Measurements from ENCODE around the gene DGKB. TPM values are rescaled to one million over a fixed set of nuclear protein-coding genes. Genes with fewer than 3 reads are reported as not detected.

Gene DGKB
- total RNA-seq, 1 donor, result not detected

- no peak for TF ChIP-seq CTCF (IDR thresholded peaks at IDR 0.05; ENCODE audit: insufficient read depth, low read depth, low read length)
- DNase-seq (ENCODE audit: low read depth), result no peak
- H3K4me3 ChIP-seq (ENCODE audit: low read depth, low read length), result no peak overlapping the region
Measured at GRCh38 chr7:14123923-14124322, 778.6 kb downstream of the DGKB start.

GRCh38 chr7:14115701-14116100, 786.9 kb downstream of the DGKB start:
- no peak overlapping the region for H3K4me3 ChIP-seq (ENCODE audit: low read depth, low read length)
- no peak for TF ChIP-seq CTCF (IDR thresholded peaks at IDR 0.05; ENCODE audit: insufficient read depth, low read depth, low read length)
- DNase-seq (ENCODE audit: low read depth), result peak; percentile 43

DNA sequence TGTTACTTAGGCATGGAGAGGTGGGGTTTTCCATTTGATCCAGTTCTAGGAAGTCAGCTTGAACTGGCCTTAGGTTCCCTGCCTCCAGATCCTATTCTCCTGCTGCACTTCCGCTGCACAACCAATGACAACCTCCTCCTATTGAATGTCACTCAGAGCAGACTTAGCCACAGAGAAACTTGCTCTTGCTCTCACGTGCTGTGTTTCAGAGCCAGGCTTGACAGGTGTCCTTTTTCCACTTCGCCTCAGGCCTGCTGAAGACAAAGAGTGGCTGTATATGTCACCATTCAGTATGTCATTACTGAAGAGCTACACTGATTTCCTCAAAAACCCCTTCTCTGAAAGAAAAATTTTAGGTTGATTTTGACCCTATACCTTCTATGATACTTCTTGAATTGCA, 797.7 kb downstream of the DGKB start:
- H3K4me3 ChIP-seq (ENCODE audit: low read depth, low read length), result no peak overlapping the region
- no peak for TF ChIP-seq CTCF (IDR thresholded peaks at IDR 0.05; ENCODE audit: insufficient read depth, low read depth, low read length)
- no peak for DNase-seq (ENCODE audit: low read depth)

GRCh38 chr7:14096159-14096558, 806.4 kb downstream of the DGKB start:
- TF ChIP-seq CTCF (IDR thresholded peaks at IDR 0.05; ENCODE audit: insufficient read depth, low read depth, low read length), result no peak
- DNase-seq (ENCODE audit: low read depth), result no peak
- H3K4me3 ChIP-seq (ENCODE audit: low read depth, low read length), result no peak overlapping the region

DNA sequence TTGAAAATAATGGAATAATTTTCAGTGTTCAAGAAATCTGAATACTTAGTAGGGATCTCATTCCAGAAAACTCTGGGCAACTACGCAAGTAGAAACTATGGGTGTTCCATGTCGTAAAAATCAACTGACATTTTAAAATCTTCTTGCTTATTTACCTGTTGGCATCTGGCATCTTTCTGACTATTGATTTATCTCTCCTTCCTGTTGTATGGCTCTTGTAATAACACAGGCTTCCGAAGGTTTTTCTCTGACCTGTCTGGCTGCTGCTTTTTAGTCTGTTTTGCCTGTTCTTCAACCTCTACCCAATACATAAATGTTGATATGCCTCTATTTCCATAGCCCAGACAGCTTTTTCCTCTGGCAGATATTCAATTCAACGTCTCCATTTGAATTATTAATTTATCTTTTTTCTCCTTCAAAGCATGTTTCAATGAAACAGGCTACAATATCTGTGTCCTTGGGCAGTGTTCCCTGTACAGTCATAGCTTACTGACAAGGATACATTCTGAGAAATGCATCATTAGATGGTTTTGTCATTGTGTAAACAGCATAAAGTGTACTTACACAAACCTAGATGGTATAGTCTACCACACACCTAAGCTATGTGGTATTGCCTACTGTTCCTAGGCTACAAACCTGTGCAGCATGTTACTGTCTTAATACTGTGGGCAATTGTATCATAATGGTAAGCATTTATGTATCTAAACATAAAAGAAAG, 807.2 kb downstream of the DGKB start:
- no peak overlapping the region for H3K4me3 ChIP-seq (ENCODE audit: low read depth, low read length)
- DNase-seq (ENCODE audit: low read depth), result no peak
- no peak for TF ChIP-seq CTCF (IDR thresholded peaks at IDR 0.05; ENCODE audit: insufficient read depth, low read depth, low read length)

All from fibroblast of villous mesenchyme (primary cell).